ENCODE data around the gene ARVCF. TPM values are rescaled to one million over a fixed set of nuclear protein-coding genes. Genes with fewer than 3 reads are reported as not detected.

ARVCF gene
- total RNA-seq, 1 experiment from 2014 or later: 15.6 TPM

GRCh38 chr22:20055144-20055543 lies 38.5 kb upstream of the ARVCF start:
- Histone ChIP-seq H3K4me2 (no peak overlapping the region), H2AFZ (no peak overlapping the region), H3K4me3 (no peak overlapping the region), H3K27ac (no peak overlapping the region), H3F3A (ENCODE audit: insufficient read depth, low read depth) (no peaks in the 10 kb centered on the region), H3K36me3 (ENCODE audit: low read depth) (no peaks in the 10 kb centered on the region), H3K9me2 (ENCODE audit: insufficient read depth) (no peaks in the 10 kb centered on the region), H3K9me3 (ENCODE audit: insufficient read depth, low read depth) (no peaks in the 10 kb centered on the region), H3K79me2 (ENCODE audit: low read depth) (no peaks in the 10 kb centered on the region), H3K4me1 (replicated peaks; ENCODE audit: insufficient read depth) (no peaks in the 10 kb centered on the region), H4K20me1 (ENCODE audit: insufficient read depth) (no peaks in the 10 kb centered on the region), H3K27me3 (ENCODE audit: insufficient read depth, low read depth) (no peaks in the 10 kb centered on the region)
- no peak for DNase-seq
- POLR2A ChIA-PET (ENCODE audit: unreplicated experiment): no interaction called here
- TF ChIP-seq, protein P1, sequence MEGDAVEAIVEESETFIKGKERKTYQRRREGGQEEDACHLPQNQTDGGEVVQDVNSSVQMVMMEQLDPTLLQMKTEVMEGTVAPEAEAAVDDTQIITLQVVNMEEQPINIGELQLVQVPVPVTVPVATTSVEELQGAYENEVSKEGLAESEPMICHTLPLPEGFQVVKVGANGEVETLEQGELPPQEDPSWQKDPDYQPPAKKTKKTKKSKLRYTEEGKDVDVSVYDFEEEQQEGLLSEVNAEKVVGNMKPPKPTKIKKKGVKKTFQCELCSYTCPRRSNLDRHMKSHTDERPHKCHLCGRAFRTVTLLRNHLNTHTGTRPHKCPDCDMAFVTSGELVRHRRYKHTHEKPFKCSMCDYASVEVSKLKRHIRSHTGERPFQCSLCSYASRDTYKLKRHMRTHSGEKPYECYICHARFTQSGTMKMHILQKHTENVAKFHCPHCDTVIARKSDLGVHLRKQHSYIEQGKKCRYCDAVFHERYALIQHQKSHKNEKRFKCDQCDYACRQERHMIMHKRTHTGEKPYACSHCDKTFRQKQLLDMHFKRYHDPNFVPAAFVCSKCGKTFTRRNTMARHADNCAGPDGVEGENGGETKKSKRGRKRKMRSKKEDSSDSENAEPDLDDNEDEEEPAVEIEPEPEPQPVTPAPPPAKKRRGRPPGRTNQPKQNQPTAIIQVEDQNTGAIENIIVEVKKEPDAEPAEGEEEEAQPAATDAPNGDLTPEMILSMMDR (conservative IDR thresholded peaks at IDR 0.05): no peak
- TF ChIP-seq EZH2 (IDR thresholded peaks at IDR 0.05; ENCODE audit: low read depth): no peak
- intact Hi-C loops (cut with micrococcal nuclease; ENCODE audit: unreplicated experiment): no loop called here
- CTCF ChIA-PET: no interaction called here
- no TSS peak for BruUV-seq (replicated peaks)

- H3K4me1 ChIP-seq (replicated peaks; ENCODE audit: insufficient read depth): no peaks in the 10 kb centered on the region
- TF ChIP-seq, protein P1 (conservative IDR thresholded peaks at IDR 0.05): no peak
- no peak for TF ChIP-seq EZH2 (IDR thresholded peaks at IDR 0.05; ENCODE audit: low read depth)
- H3F3A ChIP-seq (ENCODE audit: insufficient read depth, low read depth): no peaks in the 10 kb centered on the region
- no peak overlapping the region for H3K4me2 ChIP-seq
- no TSS peak for BruUV-seq (replicated peaks)
- H3K4me3 ChIP-seq: no peak overlapping the region
- no peaks in the 10 kb centered on the region for H3K9me2 ChIP-seq (ENCODE audit: insufficient read depth)
- no peak for DNase-seq
- H3K9me3 ChIP-seq (ENCODE audit: insufficient read depth, low read depth): no peaks in the 10 kb centered on the region
- intact Hi-C loops (cut with micrococcal nuclease; ENCODE audit: unreplicated experiment): no loop called here
- no peaks in the 10 kb centered on the region for H3K79me2 ChIP-seq (ENCODE audit: low read depth)
- ChIA-PET POLR2A (ENCODE audit: unreplicated experiment) (no interaction called here), CTCF (no interaction called here)
- no peaks in the 10 kb centered on the region for H3K36me3 ChIP-seq (ENCODE audit: low read depth)
- no peak overlapping the region for H3K27ac ChIP-seq
- H2AFZ ChIP-seq: no peak overlapping the region
- no peaks in the 10 kb centered on the region for H4K20me1 ChIP-seq (ENCODE audit: insufficient read depth)
- H3K27me3 ChIP-seq (ENCODE audit: insufficient read depth, low read depth): no peaks in the 10 kb centered on the region
These were observed 37.9 kb upstream of the ARVCF start for GRCh38 chr22:20054485-20054884.

DNA sequence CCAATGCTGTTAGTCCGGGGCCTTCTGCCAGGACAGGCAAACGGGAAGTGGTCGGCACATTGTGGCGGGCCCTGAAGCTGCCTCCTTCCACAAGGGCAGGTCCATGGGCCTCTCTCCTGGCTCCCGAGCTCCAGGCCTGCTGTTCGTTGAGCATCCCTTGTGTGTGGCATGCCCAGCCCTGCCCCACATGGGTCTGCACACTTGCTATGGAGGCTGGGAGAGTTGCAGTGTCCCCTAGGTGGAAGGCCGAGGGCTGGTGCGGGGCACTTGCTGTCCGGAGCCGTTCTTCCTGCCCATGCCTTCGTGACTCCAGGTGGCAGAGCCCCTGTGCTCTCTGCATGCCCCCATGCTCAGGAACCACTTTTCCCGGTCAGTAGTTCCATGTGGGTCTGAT lies 37.4 kb upstream of the ARVCF start:
- no peak overlapping the region for H3K4me2 ChIP-seq
- TF ChIP-seq EZH2 (IDR thresholded peaks at IDR 0.05; ENCODE audit: low read depth): no peak
- TF ChIP-seq, protein P1 (conservative IDR thresholded peaks at IDR 0.05): no peak
- BruUV-seq (replicated peaks): no TSS peak
- no peaks in the 10 kb centered on the region for H4K20me1 ChIP-seq (ENCODE audit: insufficient read depth)
- H3K79me2 ChIP-seq (ENCODE audit: low read depth): no peaks in the 10 kb centered on the region
- intact Hi-C loops (cut with micrococcal nuclease; ENCODE audit: unreplicated experiment): no loop called here
- H2AFZ ChIP-seq: no peak overlapping the region
- POLR2A ChIA-PET (ENCODE audit: unreplicated experiment): no interaction called here
- DNase-seq: no peak
- H3K27me3 ChIP-seq (ENCODE audit: insufficient read depth, low read depth): no peaks in the 10 kb centered on the region
- no peaks in the 10 kb centered on the region for H3K36me3 ChIP-seq (ENCODE audit: low read depth)
- CTCF ChIA-PET: no interaction called here
- H3K4me3 ChIP-seq: no peak overlapping the region
- H3F3A ChIP-seq (ENCODE audit: insufficient read depth, low read depth): no peaks in the 10 kb centered on the region
- no peaks in the 10 kb centered on the region for H3K4me1 ChIP-seq (replicated peaks; ENCODE audit: insufficient read depth)
- no peaks in the 10 kb centered on the region for H3K9me2 ChIP-seq (ENCODE audit: insufficient read depth)
- no peaks in the 10 kb centered on the region for H3K9me3 ChIP-seq (ENCODE audit: insufficient read depth, low read depth)
- no peak overlapping the region for H3K27ac ChIP-seq
